ENCODE results near the gene LURAP1L. TPM values are rescaled to one million over a fixed set of nuclear protein-coding genes. Genes with fewer than 3 reads are reported as not detected.

The LURAP1L gene
- total RNA-seq, 1 donor from 2014 or later, result 13.3 TPM

- DNase-seq (ENCODE audit: low read depth), result peak; percentile 37
- Histone ChIP-seq H2AFZ (ENCODE audit: low read depth, low read length) (no peak overlapping the region), H3K9me3 (ENCODE audit: insufficient read depth, low read depth, low read length) (no peaks in the 10 kb centered on the region), H3K36me3 (ENCODE audit: insufficient read depth, low read length) (no peaks in the 10 kb centered on the region), H3K9ac (ENCODE audit: low read length) (no peak overlapping the region), H3K27me3 (ENCODE audit: insufficient read depth, low read length) (no peaks in the 10 kb centered on the region), H3K4me3 (ENCODE audit: insufficient read depth, low read depth, low read length) (no peak overlapping the region), H3K4me1 (ENCODE audit: insufficient read depth, low read length) (peaks cover 6% of the 10 kb centered on the region), H4K20me1 (ENCODE audit: insufficient read depth, low read length) (no peaks in the 10 kb centered on the region), H3K4me2 (ENCODE audit: low read length) (no peak overlapping the region), H3K27ac (ENCODE audit: low read depth, low read length) (no peak overlapping the region), H3K79me2 (ENCODE audit: insufficient read depth, low read length) (no peaks in the 10 kb centered on the region)
- Mint-ChIP-seq H3K27me3 (ENCODE audit: low read depth, unreplicated experiment) (no peaks in the 10 kb centered on the region), H3K36me3 (ENCODE audit: low read depth, unreplicated experiment) (peaks cover 2% of the 10 kb centered on the region), H3K4me3 (ENCODE audit: unreplicated experiment) (no peak overlapping the region), H3K9me3 (ENCODE audit: unreplicated experiment) (peaks cover 1% of the 10 kb centered on the region), H3K4me1 (ENCODE audit: low read depth, unreplicated experiment) (peaks cover 13% of the 10 kb centered on the region), H3K27ac (ENCODE audit: unreplicated experiment) (peak overlapping the region; percentile 41)
- FAIRE-seq, result no peak
- TF ChIP-seq CTCF (IDR thresholded peaks at IDR 0.05; ENCODE audit: insufficient read depth, low read depth, low read length) (no peak), EZH2 (IDR thresholded peaks at IDR 0.05; ENCODE audit: insufficient read depth, low read length) (no peak)
Observed at GRCh38 chr9:12790001-12790400, 15.2 kb downstream of the LURAP1L start.

GRCh38 chr9:12790883-12791282 lies 16.1 kb downstream of the LURAP1L start:
- Mint-ChIP-seq H3K36me3 (ENCODE audit: low read depth, unreplicated experiment) (peaks cover 2% of the 10 kb centered on the region), H3K4me1 (ENCODE audit: low read depth, unreplicated experiment) (peaks cover 5% of the 10 kb centered on the region), H3K27ac (ENCODE audit: unreplicated experiment) (no peak overlapping the region), H3K4me3 (ENCODE audit: unreplicated experiment) (no peak overlapping the region), H3K27me3 (ENCODE audit: low read depth, unreplicated experiment) (no peaks in the 10 kb centered on the region), H3K9me3 (ENCODE audit: unreplicated experiment) (peaks cover 1% of the 10 kb centered on the region)
- Histone ChIP-seq H3K9me3 (ENCODE audit: insufficient read depth, low read depth, low read length) (no peaks in the 10 kb centered on the region), H2AFZ (ENCODE audit: low read depth, low read length) (no peak overlapping the region), H3K36me3 (ENCODE audit: insufficient read depth, low read length) (no peaks in the 10 kb centered on the region), H3K4me2 (ENCODE audit: low read length) (no peak overlapping the region), H3K27me3 (ENCODE audit: insufficient read depth, low read length) (no peaks in the 10 kb centered on the region), H3K27ac (ENCODE audit: low read depth, low read length) (no peak overlapping the region), H3K4me1 (ENCODE audit: insufficient read depth, low read length) (no peaks in the 10 kb centered on the region), H3K4me3 (ENCODE audit: insufficient read depth, low read depth, low read length) (no peak overlapping the region), H3K9ac (ENCODE audit: low read length) (no peak overlapping the region), H4K20me1 (ENCODE audit: insufficient read depth, low read length) (no peaks in the 10 kb centered on the region), H3K79me2 (ENCODE audit: insufficient read depth, low read length) (no peaks in the 10 kb centered on the region)
- DNase-seq (ENCODE audit: low read depth) (no peak), FAIRE-seq (no peak)
- TF ChIP-seq CTCF (IDR thresholded peaks at IDR 0.05; ENCODE audit: insufficient read depth, low read depth, low read length) (no peak), EZH2 (IDR thresholded peaks at IDR 0.05; ENCODE audit: insufficient read depth, low read length) (no peak)

GRCh38 chr9:12794101-12794799 lies 19.4 kb downstream of the LURAP1L start:
- no peak for TF ChIP-seq EZH2 (IDR thresholded peaks at IDR 0.05; ENCODE audit: insufficient read depth, low read length)
- no peak for TF ChIP-seq CTCF (IDR thresholded peaks at IDR 0.05; ENCODE audit: insufficient read depth, low read depth, low read length)

More at GRCh38 chr9:12794101-12794799, 19.4 kb downstream of the LURAP1L start:
- Histone ChIP-seq H3K4me1 (ENCODE audit: insufficient read depth, low read length) (no peaks in the 10 kb centered on the region), H3K4me2 (ENCODE audit: low read length) (no peak overlapping the region), H2AFZ (ENCODE audit: low read depth, low read length) (no peak overlapping the region), H3K27ac (ENCODE audit: low read depth, low read length) (no peak overlapping the region), H4K20me1 (ENCODE audit: insufficient read depth, low read length) (no peaks in the 10 kb centered on the region), H3K79me2 (ENCODE audit: insufficient read depth, low read length) (no peaks in the 10 kb centered on the region), H3K36me3 (ENCODE audit: insufficient read depth, low read length) (no peaks in the 10 kb centered on the region), H3K9me3 (ENCODE audit: insufficient read depth, low read depth, low read length) (no peaks in the 10 kb centered on the region), H3K27me3 (ENCODE audit: insufficient read depth, low read length) (no peaks in the 10 kb centered on the region), H3K4me3 (ENCODE audit: insufficient read depth, low read depth, low read length) (no peak overlapping the region), H3K9ac (ENCODE audit: low read length) (no peak overlapping the region)
- Mint-ChIP-seq H3K9me3 (ENCODE audit: unreplicated experiment) (no peaks in the 10 kb centered on the region), H3K36me3 (ENCODE audit: low read depth, unreplicated experiment) (peaks cover 2% of the 10 kb centered on the region), H3K27ac (ENCODE audit: unreplicated experiment) (no peak overlapping the region), H3K4me1 (ENCODE audit: low read depth, unreplicated experiment) (peaks cover 21% of the 10 kb centered on the region), H3K4me3 (ENCODE audit: unreplicated experiment) (no peak overlapping the region), H3K27me3 (ENCODE audit: low read depth, unreplicated experiment) (no peaks in the 10 kb centered on the region)
- DNase-seq (ENCODE audit: low read depth), result no peak
- FAIRE-seq, result no peak
